Ovary (tissue), 3 donors: Measurements from ENCODE around the gene CCDC178.

Experiments
- CTCF ChIP-seq, 3 donors: fragments of 450-650 bp in 2 of 3; fragments of 200-600 bp in 1 of 3; IDR thresholded peaks; one replicate each; pipeline versions ENCODE4 v1.5.1 to v1.8.0; 2016 to 2022; ENCODE audit warnings: antibody characterized with exemption in 3 of 3, mild to moderate bottlenecking in 1 of 3
- EP300 ChIP-seq: sonication (generic); formaldehyde crosslinking; IDR thresholded peaks from one replicate; pipeline ENCODE4 v1.6.1; 2017; ENCODE audit warnings: antibody characterized with exemption
- POLR2A ChIP-seq: fragments of 450-650 bp; IDR thresholded peaks from one replicate; pipeline ENCODE4 v1.6.1; 2017; ENCODE audit warnings: antibody characterized with exemption, mild to moderate bottlenecking, moderate library complexity
- donor health status: DM: no; HTN: no; CAD: no.

DNA sequence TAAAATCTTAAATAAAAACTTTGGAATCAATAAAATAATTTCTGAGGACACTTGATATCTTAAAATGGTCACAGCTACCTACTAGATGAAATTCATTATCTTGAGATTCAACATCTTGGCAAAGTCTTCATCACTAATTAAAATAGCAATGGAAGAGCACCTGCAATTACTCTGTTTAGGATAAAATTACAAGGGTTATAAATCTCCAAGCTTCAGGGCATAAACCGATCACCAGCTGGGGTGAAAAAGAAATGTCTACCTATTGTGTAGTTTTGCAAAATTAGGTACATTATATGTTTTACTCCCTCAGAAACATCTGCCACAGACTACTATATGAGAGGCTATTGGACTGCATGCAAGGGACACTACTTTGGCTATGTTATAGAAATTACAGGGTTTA lies 327.1 kb downstream of the CCDC178 start:
- no peak for TF ChIP-seq CTCF (IDR thresholded peaks at IDR 0.05)
- no peak for TF ChIP-seq POLR2A
- TF ChIP-seq EP300, result no peak
